GM04503 (cell line): ENCODE measurements around the gene SLC4A11.

ENCODE experiments used
- DNase-seq: peaks from one replicate; pipeline ENCODE4 v3.0.0-alpha.2; 2012; ENCODE audit warnings: low read depth

SLC4A11 gene

GRCh38 chr20:3246682-3247081, 7.7 kb upstream of the SLC4A11 start:
- DNase-seq, result no peak

GRCh38 chr20:3245711-3246110, 6.7 kb upstream of the SLC4A11 start:
- DNase-seq, result no peak

- no peak for DNase-seq
Observed at GRCh38 chr20:3245156-3245555, 6.2 kb upstream of the SLC4A11 start.

GRCh38 chr20:3244613-3245012, 5.6 kb upstream of the SLC4A11 start:
- DNase-seq, result no peak

- no peak for DNase-seq
Observed at GRCh38 chr20:3243718-3244358, 4.8 kb upstream of the SLC4A11 start.

GRCh38 chr20:3242172-3242692, 3.2 kb upstream of the SLC4A11 start:
- DNase-seq, result no peak

GRCh38 chr20:3240776-3241363, 1.9 kb upstream of the SLC4A11 start:
- DNase-seq, result no peak

- no peak for DNase-seq
Observed at GRCh38 chr20:3239867-3240775, 1.1 kb upstream of the SLC4A11 start.

GRCh38 chr20:3238616-3239025, 369 bp downstream of the SLC4A11 start:
- DNase-seq, result no peak

GRCh38 chr20:3237958-3238615, 903 bp downstream of the SLC4A11 start:
- no peak for DNase-seq

GRCh38 chr20:3237011-3237957, 1.7 kb downstream of the SLC4A11 start:
- DNase-seq, result no peak

GRCh38 chr20:3235666-3236324, 3.2 kb downstream of the SLC4A11 start:
- no peak for DNase-seq

GRCh38 chr20:3233991-3234498, 4.9 kb downstream of the SLC4A11 start:
- no peak for DNase-seq

- DNase-seq, result no peak
Observed at GRCh38 chr20:3233131-3233990, 5.6 kb downstream of the SLC4A11 start.

- no peak for DNase-seq
Observed at GRCh38 chr20:3231889-3232588, 7.0 kb downstream of the SLC4A11 start.

GRCh38 chr20:3231116-3231515, 7.9 kb downstream of the SLC4A11 start:
- no peak for DNase-seq

- no peak for DNase-seq
Observed at GRCh38 chr20:3229798-3230197, 9.2 kb downstream of the SLC4A11 start.

GRCh38 chr20:3229158-3229557, 9.8 kb downstream of the SLC4A11 start:
- DNase-seq, result no peak

- DNase-seq, result no peak
Observed at GRCh38 chr20:3228750-3229032, 10.3 kb downstream of the SLC4A11 start.
